ENCODE measurements around the gene PRKN. TPM values are rescaled to one million over a fixed set of nuclear protein-coding genes. Genes with fewer than 3 reads are reported as not detected.

The PRKN gene
- total RNA-seq, 1 experiment from 2014 or later: not detected

DNA sequence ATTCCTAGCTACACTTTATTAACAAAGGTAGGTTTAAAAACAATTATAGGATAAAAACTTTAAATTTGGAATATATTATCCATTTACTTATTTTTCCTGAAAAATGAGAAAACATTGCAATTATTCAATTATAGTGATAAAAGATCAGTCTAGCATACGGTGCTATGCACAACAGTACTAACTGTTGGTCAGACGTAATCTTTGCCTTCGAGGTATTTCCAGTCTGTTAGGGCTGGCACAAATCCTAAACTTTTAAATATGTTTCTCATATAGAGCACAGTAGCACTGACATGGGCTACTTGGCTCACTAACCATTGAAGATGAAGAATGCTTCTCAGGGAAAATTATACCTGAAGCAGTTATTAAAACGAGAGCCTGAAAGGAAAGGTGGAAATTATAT is 214.8 kb downstream of the PRKN start:
- no peak for TF ChIP-seq EZH2 (IDR thresholded peaks at IDR 0.05; ENCODE audit: low read depth)
- intact Hi-C loops (cut with micrococcal nuclease; ENCODE audit: unreplicated experiment): no loop called here

DNA sequence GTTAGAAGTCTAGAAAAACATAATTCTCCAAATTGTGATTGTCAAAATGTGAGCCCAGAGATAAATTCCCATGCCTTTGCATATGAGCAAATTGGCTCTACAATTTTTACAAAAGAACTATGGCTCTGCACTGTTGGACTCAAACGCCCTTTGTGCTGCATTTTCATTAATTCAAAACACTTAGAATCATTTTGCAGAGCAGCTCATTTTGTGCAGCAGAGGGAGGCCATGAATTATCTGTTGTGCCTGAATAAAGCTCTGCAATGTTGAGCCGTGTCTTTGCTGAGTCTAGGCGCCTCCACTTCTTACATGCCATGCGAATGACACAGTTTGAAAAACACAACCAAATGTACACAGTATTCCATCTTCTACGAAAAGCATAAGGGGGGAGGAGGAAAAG is 230.2 kb downstream of the PRKN start:
- ChIA-PET CTCF (no interaction called here), POLR2A (ENCODE audit: unreplicated experiment) (no interaction called here)
- H3K4me3 ChIP-seq: no peak overlapping the region
- TF ChIP-seq, protein P1, sequence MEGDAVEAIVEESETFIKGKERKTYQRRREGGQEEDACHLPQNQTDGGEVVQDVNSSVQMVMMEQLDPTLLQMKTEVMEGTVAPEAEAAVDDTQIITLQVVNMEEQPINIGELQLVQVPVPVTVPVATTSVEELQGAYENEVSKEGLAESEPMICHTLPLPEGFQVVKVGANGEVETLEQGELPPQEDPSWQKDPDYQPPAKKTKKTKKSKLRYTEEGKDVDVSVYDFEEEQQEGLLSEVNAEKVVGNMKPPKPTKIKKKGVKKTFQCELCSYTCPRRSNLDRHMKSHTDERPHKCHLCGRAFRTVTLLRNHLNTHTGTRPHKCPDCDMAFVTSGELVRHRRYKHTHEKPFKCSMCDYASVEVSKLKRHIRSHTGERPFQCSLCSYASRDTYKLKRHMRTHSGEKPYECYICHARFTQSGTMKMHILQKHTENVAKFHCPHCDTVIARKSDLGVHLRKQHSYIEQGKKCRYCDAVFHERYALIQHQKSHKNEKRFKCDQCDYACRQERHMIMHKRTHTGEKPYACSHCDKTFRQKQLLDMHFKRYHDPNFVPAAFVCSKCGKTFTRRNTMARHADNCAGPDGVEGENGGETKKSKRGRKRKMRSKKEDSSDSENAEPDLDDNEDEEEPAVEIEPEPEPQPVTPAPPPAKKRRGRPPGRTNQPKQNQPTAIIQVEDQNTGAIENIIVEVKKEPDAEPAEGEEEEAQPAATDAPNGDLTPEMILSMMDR (conservative IDR thresholded peaks at IDR 0.05): no peak
- TF ChIP-seq EZH2 (IDR thresholded peaks at IDR 0.05; ENCODE audit: low read depth): no peak
- DNase-seq: no peak
- H2AFZ ChIP-seq: no peak overlapping the region
- peaks cover 19% of the 10 kb centered on the region; the same call in 1 of the 2 replicates for H3K27me3 ChIP-seq (ENCODE audit: insufficient read depth, low read depth)
- intact Hi-C loops (cut with micrococcal nuclease; ENCODE audit: unreplicated experiment): no loop called here
- H3F3A ChIP-seq (ENCODE audit: insufficient read depth, low read depth): no peaks in the 10 kb centered on the region
- H4K20me1 ChIP-seq (ENCODE audit: insufficient read depth): no peaks in the 10 kb centered on the region
- no peaks in the 10 kb centered on the region for H3K79me2 ChIP-seq (ENCODE audit: low read depth)
- H3K9me2 ChIP-seq (ENCODE audit: insufficient read depth): no peaks in the 10 kb centered on the region
- no peaks in the 10 kb centered on the region for H3K36me3 ChIP-seq (ENCODE audit: low read depth)
- H3K27ac ChIP-seq: no peak overlapping the region
- H3K4me1 ChIP-seq (replicated peaks; ENCODE audit: insufficient read depth): no peaks in the 10 kb centered on the region
- H3K9me3 ChIP-seq (ENCODE audit: insufficient read depth, low read depth): no peaks in the 10 kb centered on the region
- BruUV-seq (replicated peaks): no TSS peak
- H3K4me2 ChIP-seq: no peak overlapping the region

More for the DNA sequence above, 214.8 kb downstream of the PRKN start:
- no peaks in the 10 kb centered on the region for H3K4me1 ChIP-seq (replicated peaks; ENCODE audit: insufficient read depth)
- no peaks in the 10 kb centered on the region for H3K9me3 ChIP-seq (ENCODE audit: insufficient read depth, low read depth)
- no TSS peak for BruUV-seq (replicated peaks)
- CTCF ChIA-PET: no interaction called here
- H4K20me1 ChIP-seq (ENCODE audit: insufficient read depth): no peaks in the 10 kb centered on the region
- H3K27ac ChIP-seq: no peak overlapping the region
- peaks cover 28% of the 10 kb centered on the region; the same call in 1 of the 2 replicates for H3K27me3 ChIP-seq (ENCODE audit: insufficient read depth, low read depth)
- H3F3A ChIP-seq (ENCODE audit: insufficient read depth, low read depth): no peaks in the 10 kb centered on the region
- no peak overlapping the region for H2AFZ ChIP-seq
- H3K36me3 ChIP-seq (ENCODE audit: low read depth): no peaks in the 10 kb centered on the region
- DNase-seq: no peak
- POLR2A ChIA-PET (ENCODE audit: unreplicated experiment): no interaction called here
- H3K79me2 ChIP-seq (ENCODE audit: low read depth): no peaks in the 10 kb centered on the region
- no peaks in the 10 kb centered on the region for H3K9me2 ChIP-seq (ENCODE audit: insufficient read depth)
- H3K4me3 ChIP-seq: no peak overlapping the region
- no peak overlapping the region for H3K4me2 ChIP-seq

DNA sequence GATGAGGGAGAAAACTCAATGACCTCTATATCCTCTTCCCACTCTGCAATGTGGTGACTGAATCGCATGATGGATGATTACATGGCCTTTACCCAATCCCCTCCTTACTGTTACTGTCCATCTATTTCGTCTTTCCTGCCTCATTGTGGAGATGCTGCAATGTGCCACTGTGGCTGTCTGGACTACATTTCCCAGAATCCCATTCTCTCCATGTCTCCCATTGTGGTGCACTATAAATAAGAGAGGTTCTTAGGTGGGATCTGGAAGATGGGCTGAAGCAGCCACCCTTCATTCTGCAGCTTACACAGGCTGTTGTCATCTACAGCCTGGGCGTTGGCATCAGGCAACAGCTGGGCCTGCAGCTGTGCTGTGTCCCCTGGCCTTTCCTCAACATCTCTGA is 233.6 kb downstream of the PRKN start:
- Histone ChIP-seq H3K27ac (no peak overlapping the region), H3K4me3 (no peak overlapping the region), H3K4me1 (replicated peaks; ENCODE audit: insufficient read depth) (no peaks in the 10 kb centered on the region), H3F3A (ENCODE audit: insufficient read depth, low read depth) (no peaks in the 10 kb centered on the region), H3K27me3 (ENCODE audit: insufficient read depth, low read depth) (peaks cover 28% of the 10 kb centered on the region), H3K9me2 (ENCODE audit: insufficient read depth) (no peaks in the 10 kb centered on the region), H3K9me3 (ENCODE audit: insufficient read depth, low read depth) (no peaks in the 10 kb centered on the region), H3K4me2 (no peak overlapping the region), H3K36me3 (ENCODE audit: low read depth) (no peaks in the 10 kb centered on the region), H4K20me1 (ENCODE audit: insufficient read depth) (no peaks in the 10 kb centered on the region), H2AFZ (no peak overlapping the region), H3K79me2 (ENCODE audit: low read depth) (no peaks in the 10 kb centered on the region)
- no TSS peak for BruUV-seq (replicated peaks)
- intact Hi-C loops (cut with micrococcal nuclease; ENCODE audit: unreplicated experiment): no loop called here
- CTCF ChIA-PET: no interaction called here
- DNase-seq: no peak
- POLR2A ChIA-PET (ENCODE audit: unreplicated experiment): no interaction called here
- TF ChIP-seq EZH2 (IDR thresholded peaks at IDR 0.05; ENCODE audit: low read depth): no peak
- TF ChIP-seq, protein P1 (conservative IDR thresholded peaks at IDR 0.05): no peak

DNA sequence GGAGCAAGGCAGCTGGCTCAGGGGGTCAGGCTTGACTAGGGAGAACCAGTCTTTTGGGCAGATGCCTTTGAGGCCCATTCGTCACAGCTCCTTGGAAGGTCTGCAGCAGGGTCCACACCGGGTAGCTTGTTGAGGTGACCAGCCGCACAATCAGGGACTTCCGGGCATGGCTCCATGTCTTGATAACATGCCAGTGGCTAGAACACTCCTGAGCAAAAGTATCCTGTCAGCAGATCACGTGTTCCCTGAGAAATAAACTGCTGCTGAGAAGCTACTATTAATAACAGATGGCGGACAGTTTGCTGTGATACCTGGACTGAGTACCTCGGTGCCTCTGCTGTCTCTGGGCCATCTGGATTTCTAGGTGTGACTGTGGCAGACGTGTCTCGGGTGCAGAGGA is 235.9 kb downstream of the PRKN start:
- Histone ChIP-seq H3F3A (ENCODE audit: insufficient read depth, low read depth) (no peaks in the 10 kb centered on the region), H3K9me3 (ENCODE audit: insufficient read depth, low read depth) (no peaks in the 10 kb centered on the region), H3K27ac (no peak overlapping the region), H3K27me3 (ENCODE audit: insufficient read depth, low read depth) (peaks cover 33% of the 10 kb centered on the region), H3K4me3 (no peak overlapping the region), H3K79me2 (ENCODE audit: low read depth) (no peaks in the 10 kb centered on the region), H2AFZ (no peak overlapping the region), H3K4me1 (replicated peaks; ENCODE audit: insufficient read depth) (no peaks in the 10 kb centered on the region), H3K9me2 (ENCODE audit: insufficient read depth) (no peaks in the 10 kb centered on the region), H3K4me2 (no peak overlapping the region), H3K36me3 (ENCODE audit: low read depth) (no peaks in the 10 kb centered on the region), H4K20me1 (ENCODE audit: insufficient read depth) (no peaks in the 10 kb centered on the region)
- no peak for TF ChIP-seq EZH2 (IDR thresholded peaks at IDR 0.05; ENCODE audit: low read depth)
- TF ChIP-seq, protein P1 (conservative IDR thresholded peaks at IDR 0.05): no peak
- intact Hi-C loops (cut with micrococcal nuclease; ENCODE audit: unreplicated experiment): no loop called here
- no peak for DNase-seq
- no TSS peak for BruUV-seq (replicated peaks)
- POLR2A ChIA-PET (ENCODE audit: unreplicated experiment): no interaction called here
- CTCF ChIA-PET: no interaction called here
